OCI-LY7 (cell line): ENCODE measurements around the gene ALK. TPM values are rescaled to one million over a fixed set of nuclear protein-coding genes. Genes with fewer than 3 reads are reported as not detected.

Experiments used
- BruUV-seq: library from RNA; stranded (reverse); fragments of 400-500 nt; replicated peaks from 2 replicates; lab custom pipeline; 2021; lab: Mats Ljungman, UMichigan
- CTCF ChIA-PET: fragments of 300-600 bp; sonication (Branson Sonifier 250); formaldehyde crosslinking; loops from one replicate; lab custom pipeline; 2022; ENCODE audit warnings: antibody characterized with exemption; ENCODE audit not compliant: unreplicated experiment; lab: Charles Lee
- POLR2A ChIA-PET: fragments of 300-600 bp; sonication (Branson Sonifier 250); formaldehyde crosslinking; loops from one replicate; lab custom pipeline; 2022; ENCODE audit warnings: antibody characterized with exemption; lab: Charles Lee
- DNase-seq: peaks from one replicate; pipeline ENCODE4 v3.0.0-alpha.2; 2015; ENCODE audit warnings: low spot score
- H2AFZ ChIP-seq: fragments of 200-600 bp; sonication (generic), shearing (Covaris generic); 2 replicates; pipeline ENCODE4 v1.6.1; 2014; ENCODE audit warnings: mild to moderate bottlenecking, antibody characterized with exemption, low read length, moderate library complexity
- H3K27ac ChIP-seq: fragments of 200-600 bp; sonication (generic); 2 replicates; pipeline ENCODE4 v1.5.1; 2014; ENCODE audit warnings: mixed run types, low read depth, mild to moderate bottlenecking, moderate library complexity, low read length, inconsistent platforms; ENCODE audit not compliant: poor library complexity, severe bottlenecking
- H3K36me3 ChIP-seq: fragments of 200-600 bp; sonication (generic); 2 replicates; pipeline ENCODE4 v1.6.1; 2014; ENCODE audit warnings: mild to moderate bottlenecking, antibody characterized with exemption, low read length, moderate library complexity, mixed read lengths; ENCODE audit not compliant: insufficient read depth
- H3K4me1 ChIP-seq: fragments of 200-600 bp; sonication (generic); 2 replicates; pipeline ENCODE4 v1.5.1; 2014; ENCODE audit warnings: mild to moderate bottlenecking, low read length; ENCODE audit not compliant: insufficient read depth, poor library complexity, severe bottlenecking
- H3K4me2 ChIP-seq: fragments of 200-600 bp; sonication (generic); 2 replicates; pipeline ENCODE4 v1.6.1; 2014; ENCODE audit warnings: mild to moderate bottlenecking, low read length
- H3K4me3 ChIP-seq: fragments of 200-600 bp; sonication (generic); 2 replicates; pipeline ENCODE4 v1.5.1; 2014; ENCODE audit warnings: mild to moderate bottlenecking, low read depth, low read length; ENCODE audit not compliant: poor library complexity, severe bottlenecking
- H3K79me2 ChIP-seq: fragments of 200-600 bp; sonication (generic); 2 replicates; pipeline ENCODE4 v1.6.1; 2016; ENCODE audit warnings: low read depth, mild to moderate bottlenecking, low read length, moderate library complexity, mixed read lengths; ENCODE audit not compliant: insufficient read depth
- H3K9me2 ChIP-seq: fragments of 200-600 bp; sonication (generic); 2 replicates; pipeline ENCODE4 v1.6.1; 2016; ENCODE audit warnings: mild to moderate bottlenecking, low read length, mixed read lengths; ENCODE audit not compliant: insufficient read depth
- H3K9me3 ChIP-seq: fragments of 200-600 bp; sonication (generic); 2 replicates; pipeline ENCODE4 v1.6.1; 2014; ENCODE audit warnings: mild to moderate bottlenecking, mixed run types, low read length, mixed read lengths
- H4K20me1 ChIP-seq: fragments of 200-600 bp; sonication (generic); 2 replicates; pipeline ENCODE4 v1.6.1; 2014; ENCODE audit warnings: mild to moderate bottlenecking, antibody characterized with exemption, low read length, moderate library complexity, mixed read lengths; ENCODE audit not compliant: insufficient read depth
- CTCF ChIP-seq: fragments of 200-600 bp; sonication (generic); conservative IDR thresholded peaks from 2 replicates; pipeline ENCODE4 v1.5.1; 2014; ENCODE audit warnings: mild to moderate bottlenecking, antibody characterized with exemption, low read length, moderate library complexity, mixed read lengths
- EZH2phosphoT487 ChIP-seq: fragments of 200-600 bp; sonication (generic); IDR thresholded peaks from 2 replicates; pipeline ENCODE4 v1.6.1; 2018; ENCODE audit warnings: low read depth, borderline replicate concordance, mild to moderate bottlenecking, mixed run types, antibody characterized with exemption, low read length, moderate library complexity, mixed read lengths
- intact Hi-C: fragments of 100-400 bp; cut with micrococcal nuclease; formaldehyde crosslinking; loops from one replicate; pipeline ENCODE4 v1.10.0; 2022; ENCODE audit not compliant: unreplicated experiment
- total RNA-seq, 2 experiments: library from RNA; depleted of rRNA in 1 of 2; stranded (reverse); fragments of >200 nt in 1 of 2; shearing (Covaris generic) in 1 of 2; gene quantifications; 2 replicates each; pipeline ENCODE4 v1.2.3, GENCODE V29; 2014 to 2022

ALK gene
- total RNA-seq, 2 experiments from 2014 or later: 0.09 TPM; not detected in 1

DNA sequence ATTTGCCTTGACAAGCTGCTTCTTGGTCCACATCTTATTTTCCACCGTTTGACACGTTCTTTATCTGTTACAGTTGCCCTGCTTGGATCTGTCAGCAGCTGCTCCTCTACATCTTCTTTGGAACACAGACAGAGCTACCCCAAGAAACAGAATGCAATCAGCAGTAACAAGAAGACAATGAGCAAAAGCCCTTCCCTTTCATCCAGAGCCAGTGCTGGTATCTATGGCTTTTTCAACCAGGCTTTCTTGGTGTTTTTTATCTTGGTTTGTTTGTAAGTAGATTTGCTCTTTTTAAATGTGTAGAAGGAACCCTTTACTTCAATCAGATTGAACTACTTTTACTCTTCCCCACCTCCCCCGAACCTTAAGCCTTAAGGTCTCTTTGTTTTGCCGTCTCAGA, 764.3 kb downstream of the ALK start:
- Histone ChIP-seq H3K79me2 (no peaks in the 10 kb centered on the region), H3K27ac (no peak overlapping the region), H3K9me2 (no peaks in the 10 kb centered on the region), H3K4me1 (no peaks in the 10 kb centered on the region), H3K4me2 (no peak overlapping the region), H3K4me3 (no peak overlapping the region), H4K20me1 (no peaks in the 10 kb centered on the region; the same call in 1 of the 2 replicates), H3K36me3 (no peaks in the 10 kb centered on the region), H2AFZ (no peak overlapping the region), H3K9me3 (no peaks in the 10 kb centered on the region)
- POLR2A ChIA-PET: no interaction called here
- no peak for TF ChIP-seq CTCF
- no peak for TF ChIP-seq EZH2phosphoT487
- CTCF ChIA-PET: no interaction called here
- BruUV-seq: no TSS peak
- intact Hi-C loops: no loop called here
- DNase-seq: no peak

GRCh38 chr2:29155578-29155977, 765.8 kb downstream of the ALK start:
- Histone ChIP-seq H3K4me3 (no peak overlapping the region), H3K4me2 (no peak overlapping the region), H3K9me2 (no peaks in the 10 kb centered on the region), H3K27ac (no peak overlapping the region), H3K79me2 (no peaks in the 10 kb centered on the region), H4K20me1 (no peaks in the 10 kb centered on the region; the same call in 1 of the 2 replicates), H2AFZ (no peak overlapping the region), H3K9me3 (no peaks in the 10 kb centered on the region), H3K36me3 (no peaks in the 10 kb centered on the region), H3K4me1 (no peaks in the 10 kb centered on the region)
- TF ChIP-seq CTCF: no peak
- no peak for TF ChIP-seq EZH2phosphoT487
- CTCF ChIA-PET: no interaction called here
- no TSS peak for BruUV-seq
- intact Hi-C loops: no loop called here
- DNase-seq: no peak
- POLR2A ChIA-PET: no interaction called here

- Histone ChIP-seq H3K4me1 (no peaks in the 10 kb centered on the region), H2AFZ (no peak overlapping the region), H3K27ac (no peak overlapping the region), H3K79me2 (no peaks in the 10 kb centered on the region), H3K9me2 (no peaks in the 10 kb centered on the region), H3K4me3 (no peak overlapping the region), H3K36me3 (no peaks in the 10 kb centered on the region), H4K20me1 (no peaks in the 10 kb centered on the region; the same call in 1 of the 2 replicates), H3K4me2 (no peak overlapping the region), H3K9me3 (no peaks in the 10 kb centered on the region)
- DNase-seq: no peak
- no TSS peak for BruUV-seq
- TF ChIP-seq EZH2phosphoT487: no peak
- no peak for TF ChIP-seq CTCF
- intact Hi-C loops: no loop called here
- CTCF ChIA-PET: no interaction called here
- POLR2A ChIA-PET: no interaction called here
Observed at GRCh38 chr2:29154610-29155009, 766.8 kb downstream of the ALK start.
